Measurements from ENCODE around the gene PRSS8.

The PRSS8 gene

DNA sequence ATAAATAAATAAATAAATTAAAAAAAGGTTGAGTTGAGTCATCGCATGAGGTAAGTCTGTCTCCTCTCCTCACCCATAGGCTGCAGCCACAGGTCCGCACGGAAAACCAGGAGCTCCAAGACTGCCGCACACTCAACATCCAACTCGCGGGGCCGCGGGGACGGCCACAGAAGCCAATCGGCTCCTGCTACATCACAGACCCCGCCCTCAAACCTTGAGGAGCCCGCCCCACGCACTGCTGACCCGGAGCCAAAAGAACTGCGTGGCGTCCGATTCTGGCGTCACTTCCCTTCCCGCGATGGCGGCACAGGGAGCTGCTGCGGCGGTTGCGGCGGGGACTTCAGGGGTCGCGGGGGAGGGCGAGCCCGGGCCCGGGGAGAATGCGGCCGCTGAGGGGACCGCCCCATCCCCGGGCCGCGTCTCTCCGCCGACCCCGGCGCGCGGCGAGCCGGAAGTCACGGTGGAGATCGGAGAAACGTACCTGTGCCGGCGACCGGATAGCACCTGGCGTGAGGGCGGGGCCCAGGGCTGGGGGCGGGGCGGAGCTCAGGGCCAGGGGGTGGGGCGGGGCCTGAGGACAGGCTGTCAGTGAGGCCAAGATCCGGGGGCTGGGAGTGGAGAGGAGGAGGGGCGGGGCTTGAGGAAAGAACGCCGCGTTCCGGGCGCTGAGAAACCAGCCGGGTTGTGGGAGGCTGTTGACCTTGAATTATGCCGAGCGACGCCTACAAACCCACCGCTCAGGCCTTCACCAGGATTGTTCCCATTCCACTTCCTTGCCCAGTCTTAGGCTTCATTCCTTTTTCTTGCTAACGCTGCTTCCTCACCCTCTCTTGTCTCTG lies 17.9 kb downstream of the PRSS8 start, which contains the start of gene KAT8:
TSS of gene KAT8 (plus strand) at position 281 of the 839 bp plus-strand sequence. CDS start at position 299, 18 bp downstream.
- Histone ChIP-seq H3K27me3 (no peaks in the 10 kb centered on the region), H3K4me3 (peak within 1 kb of the TSS; percentile 75 to 84), H3K4me1 (peaks cover 0 to 32% (median 15%) of the 10 kb centered on the region in 4 donors), H3K27ac (peak within 1 kb of the TSS; percentile 92 to 96), H3K36me3 (peaks cover 27 to 43% (median 29%) of the 10 kb centered on the region in 3 donors), H3K9me3 (no peaks in the 10 kb centered on the region)
- TF ChIP-seq, protein P1, sequence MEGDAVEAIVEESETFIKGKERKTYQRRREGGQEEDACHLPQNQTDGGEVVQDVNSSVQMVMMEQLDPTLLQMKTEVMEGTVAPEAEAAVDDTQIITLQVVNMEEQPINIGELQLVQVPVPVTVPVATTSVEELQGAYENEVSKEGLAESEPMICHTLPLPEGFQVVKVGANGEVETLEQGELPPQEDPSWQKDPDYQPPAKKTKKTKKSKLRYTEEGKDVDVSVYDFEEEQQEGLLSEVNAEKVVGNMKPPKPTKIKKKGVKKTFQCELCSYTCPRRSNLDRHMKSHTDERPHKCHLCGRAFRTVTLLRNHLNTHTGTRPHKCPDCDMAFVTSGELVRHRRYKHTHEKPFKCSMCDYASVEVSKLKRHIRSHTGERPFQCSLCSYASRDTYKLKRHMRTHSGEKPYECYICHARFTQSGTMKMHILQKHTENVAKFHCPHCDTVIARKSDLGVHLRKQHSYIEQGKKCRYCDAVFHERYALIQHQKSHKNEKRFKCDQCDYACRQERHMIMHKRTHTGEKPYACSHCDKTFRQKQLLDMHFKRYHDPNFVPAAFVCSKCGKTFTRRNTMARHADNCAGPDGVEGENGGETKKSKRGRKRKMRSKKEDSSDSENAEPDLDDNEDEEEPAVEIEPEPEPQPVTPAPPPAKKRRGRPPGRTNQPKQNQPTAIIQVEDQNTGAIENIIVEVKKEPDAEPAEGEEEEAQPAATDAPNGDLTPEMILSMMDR (IDR thresholded peaks at IDR 0.05), result no peak
- intact Hi-C loops (cut with DNase I; ENCODE audit: low total_unique reads), result no loop called here
- peak; percentile 98 to 99 for DNase-seq

DNA sequence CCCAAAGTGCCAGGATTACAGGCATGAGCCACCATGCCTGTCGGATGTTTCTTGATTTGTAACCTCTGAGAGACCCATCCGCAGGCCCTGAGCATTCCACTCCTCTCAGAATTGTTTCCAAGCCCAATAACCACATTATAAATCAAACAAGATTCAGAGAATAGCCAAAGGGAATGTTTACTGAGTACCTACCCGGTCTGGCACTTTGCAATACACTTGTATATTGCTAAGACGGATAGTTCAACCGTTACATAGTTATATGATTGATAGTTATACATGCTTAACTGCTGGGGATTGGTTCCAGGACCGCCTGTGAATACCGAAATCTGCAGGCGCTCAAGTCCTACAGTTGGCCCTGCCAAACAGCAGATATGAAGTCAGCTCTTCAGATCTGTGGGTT lies 21.1 kb downstream of the PRSS8 start:
- Histone ChIP-seq H3K4me3 (no peak overlapping the region), H3K9me3 (no peaks in the 10 kb centered on the region), H3K27me3 (no peaks in the 10 kb centered on the region), H3K4me1 (peaks cover 0 to 40% (median 15%) of the 10 kb centered on the region in 4 donors), H3K36me3 (peaks cover 19 to 42% (median 33%) of the 10 kb centered on the region in 3 donors), H3K27ac (no peak overlapping the region)
- DNase-seq, result no peak
- TF ChIP-seq, protein P1 (IDR thresholded peaks at IDR 0.05), result no peak
- intact Hi-C loops (cut with DNase I; ENCODE audit: low total_unique reads), result no loop called here

DNA sequence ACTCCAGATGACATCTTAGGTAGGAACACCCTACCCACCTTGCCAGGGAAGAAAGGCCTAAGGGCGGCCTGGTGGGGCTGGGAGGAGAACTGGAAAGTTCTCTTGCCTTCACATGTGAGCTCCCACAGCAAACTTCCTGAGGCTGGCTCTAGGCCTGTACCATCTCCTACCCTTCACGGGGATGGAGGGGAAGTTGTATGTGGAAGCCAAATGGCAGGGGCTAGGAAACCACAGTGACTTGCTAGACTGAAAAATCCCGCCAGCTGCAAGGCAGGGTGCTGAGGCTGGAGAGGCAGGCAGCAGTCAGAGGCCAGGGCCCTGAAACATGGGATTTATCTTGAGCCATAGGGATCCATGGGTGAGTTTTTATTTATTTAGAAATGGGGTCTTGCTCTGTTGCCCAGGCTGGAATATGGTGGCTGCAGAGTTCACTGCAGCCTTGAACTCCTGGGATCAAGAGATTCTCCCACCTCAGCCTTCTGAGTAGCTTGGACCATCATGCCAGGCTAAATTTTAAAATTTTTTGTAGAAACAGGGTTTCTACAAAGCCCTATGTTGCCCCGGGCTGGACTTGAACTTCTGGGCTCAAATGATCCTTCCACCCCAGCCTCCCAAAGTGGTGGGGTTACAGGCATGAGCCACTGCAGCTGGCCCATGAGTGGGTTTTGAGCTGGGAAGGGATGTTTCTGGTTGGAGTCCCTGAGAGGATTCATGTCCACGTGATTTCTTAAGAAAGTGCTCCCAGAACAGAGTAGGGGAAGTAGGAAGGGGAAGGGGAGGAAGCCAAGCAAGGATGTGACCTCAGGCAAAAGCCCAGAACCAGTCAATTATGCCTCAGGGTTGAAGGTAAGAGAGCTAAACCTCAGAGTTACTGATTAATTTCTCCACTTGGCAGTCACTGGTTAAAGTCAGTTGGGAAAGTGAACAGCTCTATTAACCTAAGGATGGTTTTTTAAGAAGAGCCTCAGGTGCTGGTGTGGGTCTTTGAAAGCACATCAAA lies 22.1 kb downstream of the PRSS8 start:
- Histone ChIP-seq H3K27me3 (no peaks in the 10 kb centered on the region), H3K27ac (peak overlapping the region; percentile 20 to 43), H3K4me3 (no peak overlapping the region), H3K36me3 (peaks cover 19 to 37% (median 33%) of the 10 kb centered on the region in 3 donors), H3K4me1 (peaks cover 0 to 40% (median 15%) of the 10 kb centered on the region in 4 donors), H3K9me3 (no peaks in the 10 kb centered on the region)
- TF ChIP-seq, protein P1 (IDR thresholded peaks at IDR 0.05), result no peak
- intact Hi-C loops (cut with DNase I; ENCODE audit: low total_unique reads), result no loop called here
- DNase-seq, result no peak

DNA sequence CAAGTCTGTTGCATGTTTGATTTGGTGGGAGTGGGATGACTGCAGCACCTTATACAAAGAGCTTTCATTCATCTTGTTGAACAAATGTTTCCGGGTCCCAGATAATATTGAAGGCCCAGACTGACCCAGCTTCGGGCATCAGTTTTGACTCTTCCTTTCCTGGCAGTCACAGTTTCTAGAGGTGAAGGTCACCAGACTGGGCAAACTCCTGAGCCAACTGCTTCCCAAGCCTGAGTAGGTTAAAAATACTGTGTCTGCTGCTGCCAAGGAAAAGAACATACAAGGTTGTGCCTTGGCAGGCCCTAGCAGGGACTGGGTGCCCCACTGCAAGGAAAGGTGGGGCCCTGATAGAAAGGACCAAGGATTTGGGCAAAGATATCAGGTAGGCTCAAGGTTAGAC lies 22.8 kb downstream of the PRSS8 start:
- TF ChIP-seq, protein P1 (IDR thresholded peaks at IDR 0.05), result no peak
- H3K4me1 ChIP-seq, result peaks cover 0 to 40% (median 19%) of the 10 kb centered on the region in 4 donors
- H3K36me3 ChIP-seq, result peaks cover 19 to 37% (median 33%) of the 10 kb centered on the region in 3 donors
- no peaks in the 10 kb centered on the region for H3K27me3 ChIP-seq
- no peak overlapping the region for H3K4me3 ChIP-seq
- H3K27ac ChIP-seq, result peak overlapping the region in 1 of 2 donors; percentile 43
- intact Hi-C loops (cut with DNase I; ENCODE audit: low total_unique reads), result no loop called here
- H3K9me3 ChIP-seq, result no peaks in the 10 kb centered on the region
- DNase-seq, result no peak

DNA sequence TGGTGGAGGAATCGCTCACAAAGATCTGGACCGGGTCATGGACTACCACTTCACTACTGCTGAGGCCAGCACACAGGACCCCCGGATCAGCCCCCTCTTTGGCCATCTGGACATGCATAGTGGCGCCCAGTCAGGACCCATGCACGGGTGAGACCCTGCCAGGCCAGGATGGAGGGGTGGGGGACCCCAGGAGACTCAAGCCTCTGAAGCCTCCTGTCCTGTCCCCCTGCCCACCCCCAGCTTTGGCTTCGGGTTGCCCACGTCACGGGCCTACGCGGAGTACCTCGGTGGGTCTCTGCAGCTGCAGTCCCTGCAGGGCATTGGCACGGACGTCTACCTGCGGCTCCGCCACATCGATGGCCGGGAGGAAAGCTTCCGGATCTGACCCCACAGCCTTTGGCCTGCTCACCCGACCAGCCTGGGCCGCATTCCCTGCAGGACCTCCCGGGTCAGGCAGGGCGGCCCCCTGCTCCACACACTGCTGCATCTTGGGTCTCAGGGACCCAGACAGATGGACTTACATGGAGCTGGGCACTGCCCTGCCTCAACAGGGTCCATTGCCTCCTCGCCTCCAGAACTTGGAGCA lies 23.6 kb downstream of the PRSS8 start:
- no peak for DNase-seq
- Histone ChIP-seq H3K4me1 (peaks cover 0 to 39% (median 18%) of the 10 kb centered on the region in 4 donors), H3K4me3 (no peak overlapping the region), H3K36me3 (peaks cover 19 to 37% (median 33%) of the 10 kb centered on the region in 3 donors), H3K27ac (peak overlapping the region in 1 of 2 donors; percentile 43), H3K27me3 (no peaks in the 10 kb centered on the region), H3K9me3 (no peaks in the 10 kb centered on the region)
- TF ChIP-seq, protein P1 (IDR thresholded peaks at IDR 0.05), result no peak
- intact Hi-C loops (cut with DNase I; ENCODE audit: low total_unique reads), result no loop called here
